HPDE6-E6E7 (cell line): ENCODE data around the gene RFXANK.

Experiments used
- DNase-seq: peaks from one replicate; pipeline ENCODE4 v3.0.0; 2011; ENCODE audit warnings: missing footprints; ENCODE audit errors: extremely low spot score

The RFXANK gene

GRCh38 chr19:19227217-19227616, 35.2 kb downstream of the RFXANK start:
- DNase-seq: no peak

DNA sequence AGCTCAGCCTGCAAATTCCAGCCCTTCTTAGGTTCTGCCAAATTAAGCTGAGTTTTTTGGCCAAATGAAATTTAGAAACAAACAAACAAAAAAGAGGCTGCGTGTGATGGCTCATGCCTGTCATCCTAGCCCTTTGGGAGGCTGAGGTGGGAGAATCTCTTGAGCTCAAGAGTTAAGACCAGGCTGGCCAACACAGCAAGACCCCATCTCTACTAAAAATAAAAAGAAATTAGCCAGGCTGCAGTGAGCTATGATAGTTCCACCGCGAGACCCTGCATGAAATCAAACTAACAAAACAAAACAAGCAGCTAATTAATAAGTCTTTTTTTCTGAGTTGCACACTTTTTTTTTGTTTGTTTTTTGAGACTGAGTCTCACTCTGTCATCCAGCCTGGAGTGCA, 37.6 kb downstream of the RFXANK start:
- no peak for DNase-seq

GRCh38 chr19:19230999-19231398, 38.9 kb downstream of the RFXANK start:
- no peak for DNase-seq

- DNase-seq: no peak
Observed at GRCh38 chr19:19232261-19232721, 40.2 kb downstream of the RFXANK start.

DNA sequence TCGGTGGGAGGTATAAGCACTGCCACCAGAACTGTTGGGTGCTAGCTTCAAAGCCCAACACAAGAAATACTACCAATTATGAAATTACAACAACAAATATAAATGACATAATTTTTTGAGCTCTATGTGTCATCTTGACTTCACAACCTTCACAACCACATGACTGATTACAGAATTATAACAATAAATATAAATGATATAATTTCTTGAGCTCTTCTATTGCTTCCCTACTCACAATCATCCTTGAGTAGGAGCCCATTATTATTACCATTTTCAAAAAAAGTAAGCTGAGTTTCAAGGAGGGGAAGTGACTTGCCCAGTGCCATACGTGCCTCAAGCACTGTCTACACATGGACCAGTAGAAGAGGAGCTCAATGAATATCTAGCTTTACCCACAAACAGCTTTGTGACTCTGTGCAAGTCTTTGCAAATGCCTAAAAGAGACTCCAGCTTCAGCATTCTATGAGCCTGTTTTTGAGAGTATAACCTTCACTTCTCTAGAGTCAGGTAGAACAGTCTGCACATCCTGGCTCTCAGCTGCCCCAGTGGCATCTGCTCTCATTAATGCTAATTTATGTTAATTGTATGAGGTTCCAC, 42.3 kb downstream of the RFXANK start:
- DNase-seq: no peak

DNA sequence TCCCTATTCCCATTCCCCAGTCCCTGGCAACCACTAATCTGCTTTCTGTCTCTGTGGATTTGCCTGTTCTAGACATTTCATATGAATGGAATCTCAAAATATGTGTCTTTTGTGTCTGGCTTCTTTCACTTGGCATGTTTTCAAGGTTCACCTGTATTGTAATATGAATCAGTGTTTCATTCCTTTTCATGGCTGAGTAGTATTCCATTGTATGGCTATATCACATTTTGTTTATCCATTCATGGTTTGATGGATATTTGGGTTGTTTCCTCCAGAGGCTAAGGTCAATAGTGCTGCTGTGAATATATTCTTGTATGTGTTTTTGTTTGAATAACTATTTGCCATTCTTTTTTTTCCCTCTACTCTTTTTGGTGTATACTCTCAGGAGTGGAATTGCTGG, 44.1 kb downstream of the RFXANK start:
- DNase-seq: no peak

DNA sequence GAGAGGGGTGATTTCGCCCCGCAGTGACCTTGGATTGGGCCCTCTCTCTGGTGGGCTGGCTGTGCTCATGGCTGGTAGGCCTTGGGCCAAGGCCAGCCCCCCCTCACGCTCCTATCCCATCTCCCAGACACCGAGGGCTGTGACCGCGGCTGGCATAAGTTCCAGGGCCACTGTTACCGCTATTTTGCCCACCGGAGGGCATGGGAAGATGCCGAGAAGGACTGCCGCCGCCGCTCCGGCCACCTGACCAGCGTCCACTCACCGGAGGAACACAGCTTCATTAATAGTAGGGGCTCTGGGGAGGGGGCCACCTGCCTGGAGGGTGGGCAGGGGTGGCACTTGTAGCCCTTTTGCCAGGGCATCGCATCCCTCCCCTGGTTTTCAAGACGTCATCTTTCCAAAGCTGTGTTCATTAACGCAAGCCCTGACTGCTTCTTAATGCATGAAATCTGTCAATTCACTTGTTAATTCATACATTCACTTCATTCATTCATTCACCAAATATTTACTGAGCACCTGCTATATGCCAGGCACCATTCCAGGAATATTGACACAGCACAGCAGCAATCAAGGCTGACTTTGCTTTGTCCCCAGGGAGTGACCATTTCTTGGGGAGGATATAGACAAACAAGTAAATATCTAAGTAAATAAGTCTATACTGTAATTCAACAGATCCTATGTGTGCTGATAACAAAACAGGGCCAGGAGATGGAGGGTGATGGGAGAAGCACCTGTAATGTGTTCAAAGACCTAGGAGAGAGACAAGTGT, 46.3 kb downstream of the RFXANK start:
- DNase-seq: no peak

- no peak for DNase-seq
Observed at GRCh38 chr19:19239675-19240074, 47.6 kb downstream of the RFXANK start.

GRCh38 chr19:19240476-19240875, 48.4 kb downstream of the RFXANK start:
- no peak for DNase-seq

- DNase-seq: no peak
Observed at GRCh38 chr19:19250196-19250801, 58.2 kb downstream of the RFXANK start.
